ENCODE results near the gene KRTAP4-12.
"Not testable (repeated sequence)": the region's sequence is repeated elsewhere in the genome, so short reads cannot be mapped to it uniquely, and the experiment has no call there.

KRTAP4-12 gene

GRCh38 chr17:41096055-41096454 lies 27.9 kb downstream of the KRTAP4-12 start:
- no peak for DNase-seq (ENCODE audit: low read depth in 2 of 2)

GRCh38 chr17:41088760-41089352 lies 35.1 kb downstream of the KRTAP4-12 start:
- not testable (repeated sequence) for DNase-seq (ENCODE audit: low read depth in 2 of 2)

DNA sequence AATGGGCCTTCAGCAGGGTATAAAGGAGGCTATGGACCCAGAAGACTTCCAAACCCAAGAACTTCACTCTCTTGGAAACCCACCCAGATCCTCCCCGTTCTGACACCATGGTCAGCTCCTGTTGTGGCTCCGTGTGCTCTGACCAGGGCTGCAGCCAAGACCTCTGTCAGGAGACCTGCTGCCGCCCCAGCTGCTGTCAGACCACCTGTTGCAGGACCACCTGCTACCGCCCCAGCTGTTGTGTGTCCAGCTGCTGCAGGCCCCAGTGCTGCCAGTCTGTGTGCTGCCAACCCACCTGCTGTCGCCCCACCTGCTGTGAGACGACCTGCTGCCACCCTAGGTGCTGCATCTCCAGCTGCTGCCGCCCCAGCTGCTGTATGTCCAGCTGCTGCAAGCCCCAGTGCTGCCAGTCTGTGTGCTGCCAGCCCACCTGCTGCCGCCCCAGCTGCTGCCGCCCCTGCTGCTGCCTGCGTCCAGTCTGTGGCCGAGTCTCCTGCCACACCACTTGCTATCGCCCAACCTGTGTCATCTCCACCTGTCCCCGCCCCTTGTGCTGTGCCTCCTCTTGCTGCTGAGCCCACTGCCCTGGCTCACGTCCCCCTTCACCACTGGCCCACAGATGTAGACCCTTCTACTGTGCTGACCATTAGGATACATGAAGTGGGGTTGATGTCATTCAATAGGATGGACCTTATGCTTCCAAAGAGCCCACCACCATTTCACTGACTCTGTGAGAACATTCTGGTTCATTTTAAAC lies 39.7 kb downstream of the KRTAP4-12 start, which contains the start of gene KRTAP4-7:
Gene KRTAP4-7 (plus strand): TSS at position 51 of the 757 bp plus-strand sequence. CDS start 57 bp downstream, at position 108.
- DNase-seq (ENCODE audit: low read depth in 2 of 2) = not testable (repeated sequence)

- DNase-seq (ENCODE audit: low read depth in 2 of 2) = not testable (repeated sequence)
Measured at GRCh38 chr17:41083427-41083826, 40.6 kb downstream of the KRTAP4-12 start.

GRCh38 chr17:41082626-41083025 lies 41.4 kb downstream of the KRTAP4-12 start:
- DNase-seq (ENCODE audit: low read depth in 2 of 2) = no peak

DNA sequence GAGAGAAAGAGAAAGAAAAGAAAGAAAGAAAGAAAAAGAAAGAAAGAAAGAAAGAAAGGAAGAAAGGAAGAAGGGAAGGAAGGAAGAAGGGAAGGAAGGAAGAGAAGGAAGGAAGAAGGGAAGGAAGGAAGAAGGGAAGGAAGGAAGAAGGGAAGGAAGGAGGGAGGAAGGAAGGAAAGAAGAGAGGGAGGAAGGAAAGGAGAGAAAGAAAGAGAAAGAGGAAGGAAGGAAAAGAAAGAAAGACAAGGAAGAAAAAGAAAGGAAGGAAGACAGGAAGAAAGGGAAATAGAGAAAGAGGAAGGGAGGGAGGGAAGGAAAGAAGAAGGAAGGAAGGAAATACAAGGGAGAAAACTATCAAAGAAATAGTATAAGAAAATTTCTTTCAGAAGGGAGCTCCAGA lies 47.2 kb downstream of the KRTAP4-12 start:
- no peak for DNase-seq (ENCODE audit: low read depth in 2 of 2)

DNA sequence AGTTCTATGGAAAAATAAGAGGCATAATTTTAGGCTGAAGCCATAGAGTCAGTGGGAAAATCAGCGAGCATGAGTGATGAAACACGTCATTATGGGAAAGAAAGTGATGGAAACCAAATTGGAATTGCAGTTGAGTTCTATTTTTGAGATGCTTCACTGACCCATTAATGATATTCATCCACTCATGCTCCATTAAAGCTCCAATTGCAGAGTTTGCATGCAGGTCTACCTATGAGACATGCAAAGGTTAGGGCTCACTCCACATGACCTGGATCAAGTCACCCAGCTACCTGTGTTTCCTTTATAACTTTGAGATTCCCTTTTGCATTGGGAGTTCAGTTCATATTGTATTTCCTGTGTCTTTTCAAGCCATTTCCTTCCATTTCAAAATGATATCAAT lies 50.3 kb downstream of the KRTAP4-12 start:
- no peak for DNase-seq (ENCODE audit: low read depth in 2 of 2)
